ENCODE results near the gene L3MBTL4.

GRCh38 chr18:6010284-6010683, 404.4 kb downstream of the L3MBTL4 start:
- TF ChIP-seq CTCF (IDR thresholded peaks at IDR 0.05) (no peak), EP300 (IDR thresholded peaks at IDR 0.05) (no peak), POLR2A (IDR thresholded peaks at IDR 0.05) (no peak)
